Measurements from ENCODE around the gene EVI2A.

EVI2A gene

DNA sequence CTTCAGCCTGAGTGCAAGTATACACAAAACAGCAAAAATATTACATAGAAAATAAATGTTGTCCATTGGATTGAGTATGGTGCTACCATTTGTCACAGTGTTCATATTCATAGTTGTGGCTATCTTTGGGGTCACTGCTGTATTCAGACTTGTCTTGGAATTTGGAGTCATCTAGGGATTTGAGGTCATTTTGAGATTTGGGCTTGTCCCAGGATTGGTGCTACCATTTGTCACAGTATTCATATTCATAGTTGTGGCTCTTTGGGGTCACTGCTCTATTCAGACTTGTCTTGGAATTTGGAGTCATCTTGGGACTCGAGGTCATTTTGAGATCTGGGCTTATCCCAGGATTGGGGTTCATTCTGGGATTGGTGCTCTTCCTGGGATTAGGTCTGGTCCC lies 49.2 kb downstream of the EVI2A start:
- DNase-seq, result no peak

GRCh38 chr17:31269578-31269983 lies 51.8 kb downstream of the EVI2A start:
- DNase-seq, result no peak

DNA sequence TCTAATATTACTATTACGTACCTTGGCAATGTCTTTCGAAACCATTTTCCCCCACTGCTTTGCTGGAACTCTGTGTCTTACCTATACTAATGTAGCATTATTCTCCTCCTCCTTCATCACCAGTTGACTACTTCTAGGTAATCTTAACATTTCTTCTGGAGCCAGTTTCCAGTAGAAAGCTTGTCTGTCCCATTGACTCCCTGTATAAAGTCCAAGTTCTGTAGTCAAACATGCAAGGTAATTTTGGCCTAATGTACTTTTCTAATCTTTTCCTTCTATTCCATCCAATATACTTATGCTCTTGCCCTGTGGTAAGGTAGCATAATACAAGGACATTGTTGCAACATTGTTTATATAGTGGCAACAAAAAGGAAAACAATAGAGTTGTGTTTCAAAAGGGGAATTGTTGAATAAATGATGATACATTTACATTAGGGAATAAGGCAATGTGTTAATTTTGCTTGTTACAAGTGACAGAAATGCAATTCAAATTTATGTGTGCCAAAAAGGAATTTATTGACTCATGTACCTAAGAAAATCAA lies 52.3 kb downstream of the EVI2A start:
- no peak for DNase-seq

Data from SHP77 treated with DMSO at 0.1 percent for 48 hours (cell line).